Uterus (tissue), 2 donors: ENCODE measurements around the gene BTG2.

Source experiments
- POLR2A ChIP-seq, 2 donors: fragments of 450-650 bp; IDR thresholded peaks; one replicate each; pipeline ENCODE4 v1.6.1; 2016; ENCODE audit warnings: antibody characterized with exemption in 2 of 2, mild to moderate bottlenecking in 1 of 2, moderate library complexity in 1 of 2
- TF ChIP-seq, protein P1 (sequence below), 4 experiments: fragments of 200-600 bp in 2 of 4; fragments of 450-650 bp in 2 of 4; sonication (generic) in 2 of 4; IDR thresholded peaks; one replicate each; pipeline ENCODE4 v1.5.1; 2016 to 2019; ENCODE audit warnings: antibody characterized with exemption in 4 of 4, mild to moderate bottlenecking in 2 of 4, moderate library complexity in 1 of 4

DNA sequence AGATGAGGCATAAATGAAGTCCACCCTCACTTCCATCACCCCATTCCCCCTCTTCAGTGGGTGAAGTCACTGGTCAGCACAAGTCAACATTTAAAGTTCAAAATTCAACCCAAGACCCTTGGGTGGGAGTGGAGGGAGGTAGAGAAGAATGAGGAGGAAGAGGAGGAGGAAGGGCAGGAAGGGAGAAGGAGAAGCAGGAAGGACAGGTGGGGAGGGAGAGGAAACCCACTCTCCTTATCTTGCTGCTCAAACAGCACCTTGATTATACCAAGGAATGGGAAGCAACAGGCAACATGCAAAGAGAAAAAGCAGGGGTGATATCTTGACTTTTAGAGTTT is 4.0 kb upstream of the BTG2 start:
- TF ChIP-seq, protein P1, sequence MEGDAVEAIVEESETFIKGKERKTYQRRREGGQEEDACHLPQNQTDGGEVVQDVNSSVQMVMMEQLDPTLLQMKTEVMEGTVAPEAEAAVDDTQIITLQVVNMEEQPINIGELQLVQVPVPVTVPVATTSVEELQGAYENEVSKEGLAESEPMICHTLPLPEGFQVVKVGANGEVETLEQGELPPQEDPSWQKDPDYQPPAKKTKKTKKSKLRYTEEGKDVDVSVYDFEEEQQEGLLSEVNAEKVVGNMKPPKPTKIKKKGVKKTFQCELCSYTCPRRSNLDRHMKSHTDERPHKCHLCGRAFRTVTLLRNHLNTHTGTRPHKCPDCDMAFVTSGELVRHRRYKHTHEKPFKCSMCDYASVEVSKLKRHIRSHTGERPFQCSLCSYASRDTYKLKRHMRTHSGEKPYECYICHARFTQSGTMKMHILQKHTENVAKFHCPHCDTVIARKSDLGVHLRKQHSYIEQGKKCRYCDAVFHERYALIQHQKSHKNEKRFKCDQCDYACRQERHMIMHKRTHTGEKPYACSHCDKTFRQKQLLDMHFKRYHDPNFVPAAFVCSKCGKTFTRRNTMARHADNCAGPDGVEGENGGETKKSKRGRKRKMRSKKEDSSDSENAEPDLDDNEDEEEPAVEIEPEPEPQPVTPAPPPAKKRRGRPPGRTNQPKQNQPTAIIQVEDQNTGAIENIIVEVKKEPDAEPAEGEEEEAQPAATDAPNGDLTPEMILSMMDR (IDR thresholded peaks at IDR 0.05), result no peak
- no peak for TF ChIP-seq POLR2A (IDR thresholded peaks at IDR 0.05)
